Ascending aorta (tissue), 2 donors: ENCODE data around the gene TGM5. TPM values are rescaled to one million over a fixed set of nuclear protein-coding genes. Genes with fewer than 3 reads are reported as not detected.

ENCODE experiments used
- DNase-seq, 2 donors: peaks; one replicate each; pipeline ENCODE4 v3.0.0-alpha.2; 2019; ENCODE audit warnings: low spot score in 2 of 2
- H3K27ac ChIP-seq, 2 donors: fragments of 200-600 bp; sonication (generic); one replicate each; pipeline ENCODE4 v1.5.1; 2016 to 2017; ENCODE audit warnings: mild to moderate bottlenecking in 1 of 2
- H3K27me3 ChIP-seq: fragments of 200-600 bp; sonication (generic); one replicate; pipeline ENCODE4 v1.5.1; 2017
- H3K36me3 ChIP-seq, 2 donors: fragments of 200-600 bp; sonication (generic); one replicate each; pipeline ENCODE4 v1.5.1; 2016
- H3K4me1 ChIP-seq, 2 donors: fragments of 200-600 bp; sonication (generic); one replicate each; pipeline ENCODE4 v1.5.1; 2016 to 2017; ENCODE audit warnings: mild to moderate bottlenecking in 1 of 2
- H3K4me3 ChIP-seq, 2 donors: fragments of 200-600 bp; sonication (generic); one replicate each; pipeline ENCODE4 v1.5.1; 2016 to 2017; ENCODE audit warnings: mild to moderate bottlenecking in 1 of 2
- H3K9me3 ChIP-seq, 2 donors: fragments of 200-600 bp; sonication (generic); one replicate each; pipeline ENCODE4 v1.5.1; 2016
- CTCF ChIP-seq, 3 experiments: fragments of 200-600 bp in 2 of 3; fragments of 450-650 bp in 1 of 3; sonication (generic) in 2 of 3; IDR thresholded peaks; one replicate each; pipeline ENCODE4 v1.5.1; 2016 to 2019; ENCODE audit warnings: antibody characterized with exemption in 3 of 3, mild to moderate bottlenecking in 1 of 3, moderate library complexity in 1 of 3
- intact Hi-C: fragments of 100-400 bp; cut with DNase I; formaldehyde crosslinking; loops from one replicate; pipeline ENCODE4 v1.15.1; 2023
- total RNA-seq: library from RNA; depleted of rRNA; stranded (reverse); fragments of >200 nt; gene quantifications from one replicate; pipeline ENCODE4 v1.1.0, GENCODE V29; 2016

TGM5 gene
- total RNA-seq, 1 donor from 2014 or later = not detected

- no peaks in the 10 kb centered on the region for H3K9me3 ChIP-seq
- intact Hi-C loops = no loop called here
- H3K4me1 ChIP-seq = no peaks in the 10 kb centered on the region
- DNase-seq = no peak
- no peaks in the 10 kb centered on the region for H3K27me3 ChIP-seq
- peaks cover 66 to 72% of the 10 kb centered on the region in 2 donors for H3K36me3 ChIP-seq
- no peak overlapping the region for H3K27ac ChIP-seq
- H3K4me3 ChIP-seq = no peak overlapping the region
- no peak for TF ChIP-seq CTCF (IDR thresholded peaks at IDR 0.05)
Measured at GRCh38 chr15:43194795-43195194, 71.9 kb downstream of the TGM5 start.

GRCh38 chr15:43193710-43194109 lies 73.0 kb downstream of the TGM5 start:
- Histone ChIP-seq H3K4me1 (no peaks in the 10 kb centered on the region), H3K27me3 (no peaks in the 10 kb centered on the region), H3K4me3 (no peak overlapping the region), H3K9me3 (no peaks in the 10 kb centered on the region), H3K27ac (no peak overlapping the region), H3K36me3 (peaks cover 72 to 81% of the 10 kb centered on the region in 2 donors)
- no peak for DNase-seq
- no peak for TF ChIP-seq CTCF (IDR thresholded peaks at IDR 0.05)
- intact Hi-C loops = no loop called here

DNA sequence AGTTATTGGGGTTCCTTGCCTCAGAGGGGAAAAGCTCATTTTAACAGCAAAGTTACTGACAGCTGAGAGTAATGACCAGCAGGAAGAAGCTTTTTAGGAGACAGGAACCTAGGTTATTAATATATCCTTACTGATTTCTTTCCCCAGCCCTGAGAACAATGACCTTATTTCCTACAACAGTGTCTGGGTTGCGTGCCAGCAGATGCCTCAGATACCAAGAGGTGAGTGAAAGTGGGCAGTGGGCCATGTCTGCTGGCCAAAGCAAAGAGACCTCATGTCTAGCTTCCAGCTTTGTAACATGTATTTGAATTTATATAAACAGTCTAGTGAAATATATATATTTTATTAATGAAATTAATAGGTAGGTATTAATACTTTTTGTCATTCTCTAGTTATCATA lies 76.5 kb downstream of the TGM5 start:
- peaks cover 0 to 13% of the 10 kb centered on the region in 2 donors for H3K4me1 ChIP-seq
- DNase-seq = no peak
- H3K9me3 ChIP-seq = no peaks in the 10 kb centered on the region
- no peak overlapping the region for H3K4me3 ChIP-seq
- TF ChIP-seq CTCF (IDR thresholded peaks at IDR 0.05) = no peak
- no peaks in the 10 kb centered on the region for H3K27me3 ChIP-seq
- intact Hi-C loops = no loop called here
- no peak overlapping the region for H3K27ac ChIP-seq
- H3K36me3 ChIP-seq = peaks cover 52 to 57% of the 10 kb centered on the region in 2 donors

DNA sequence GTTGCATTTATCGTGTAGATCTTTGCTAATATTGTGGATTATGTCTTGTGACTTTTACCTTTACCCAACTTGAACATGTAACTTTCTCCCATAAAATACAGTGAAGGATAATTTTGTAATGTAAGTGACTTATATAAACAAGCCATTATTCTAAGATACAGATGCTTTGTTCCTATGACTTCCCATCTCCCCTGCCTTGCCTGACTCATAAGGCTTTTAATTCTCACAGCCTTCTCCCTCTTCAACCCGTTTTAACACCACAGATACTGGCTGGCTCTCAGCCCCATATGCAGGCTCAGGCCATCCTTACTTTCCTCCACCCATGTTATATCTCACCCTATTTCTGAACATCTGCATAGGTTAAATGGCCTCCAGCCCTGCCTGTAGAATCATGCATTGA lies 77.4 kb downstream of the TGM5 start:
- Histone ChIP-seq H3K4me1 (peaks cover 0 to 13% of the 10 kb centered on the region in 2 donors), H3K36me3 (peaks cover 44 to 49% of the 10 kb centered on the region in 2 donors)

DNA sequence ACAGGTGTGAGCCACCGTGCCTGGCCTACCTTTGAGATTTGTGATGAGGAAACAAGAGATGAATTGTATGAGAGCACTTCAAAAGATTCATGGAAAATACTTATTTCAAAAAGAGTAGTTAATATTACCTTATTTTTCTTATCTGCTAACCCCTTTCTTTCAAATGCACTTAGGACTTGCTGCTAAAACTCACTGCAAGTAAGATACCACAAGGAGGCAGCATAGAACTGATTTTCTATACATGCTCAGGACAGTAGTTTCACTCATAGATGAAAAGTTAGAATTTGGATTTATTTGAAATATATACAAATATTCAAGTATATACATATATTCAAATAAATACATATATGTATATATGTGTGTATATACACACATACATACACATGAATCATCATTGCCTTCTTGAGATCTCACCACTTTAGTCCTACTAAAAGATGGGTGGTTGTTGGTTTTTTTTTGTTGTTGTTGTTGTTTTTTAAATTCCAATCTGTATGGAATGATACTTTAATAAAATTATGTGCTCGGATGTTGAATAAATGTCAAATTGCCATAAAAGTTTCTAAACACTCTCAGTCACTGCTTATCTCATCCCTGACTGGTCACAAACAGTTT lies 79.1 kb downstream of the TGM5 start:
- Histone ChIP-seq H3K4me3 (peak overlapping the region in 1 of 2 donors; percentile 95), H3K4me1 (peaks cover 0 to 13% of the 10 kb centered on the region in 2 donors), H3K27me3 (no peaks in the 10 kb centered on the region), H3K27ac (no peak overlapping the region), H3K36me3 (peaks cover 33 to 41% of the 10 kb centered on the region in 2 donors), H3K9me3 (no peaks in the 10 kb centered on the region)
- no peak for DNase-seq
- TF ChIP-seq CTCF (IDR thresholded peaks at IDR 0.05) = peak; percentile 17 to 61 (median 50)
- intact Hi-C loops = no loop called here

More for the DNA sequence above, 77.4 kb downstream of the TGM5 start:
- DNase-seq = no peak
- intact Hi-C loops = no loop called here
- Histone ChIP-seq H3K4me3 (no peak overlapping the region), H3K27ac (no peak overlapping the region), H3K9me3 (no peaks in the 10 kb centered on the region), H3K27me3 (no peaks in the 10 kb centered on the region)
- no peak for TF ChIP-seq CTCF (IDR thresholded peaks at IDR 0.05)

DNA sequence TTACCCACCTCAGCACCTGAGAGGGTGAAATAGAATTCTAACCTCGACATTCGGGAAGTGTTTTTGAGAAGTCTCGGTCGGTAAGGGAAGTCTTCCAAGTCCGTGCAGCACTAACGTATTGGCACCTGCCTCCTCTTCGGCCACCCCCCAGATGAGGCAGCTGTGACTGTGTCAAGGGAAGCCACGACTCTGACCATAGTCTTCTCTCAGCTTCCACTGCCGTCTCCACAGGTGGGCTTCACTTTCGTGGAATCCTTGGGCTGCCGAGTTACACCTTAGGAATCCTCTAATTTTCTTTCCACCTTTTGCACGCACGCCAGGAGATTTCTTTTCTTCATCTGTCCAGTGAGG lies 80.8 kb downstream of the TGM5 start:
- DNase-seq = no peak
- Histone ChIP-seq H3K36me3 (peaks cover 18 to 34% of the 10 kb centered on the region in 2 donors), H3K27me3 (no peaks in the 10 kb centered on the region), H3K9me3 (no peaks in the 10 kb centered on the region), H3K27ac (peak overlapping the region; percentile 96 to 97), H3K4me3 (peak overlapping the region; percentile 94 to 95), H3K4me1 (peaks cover 0 to 13% of the 10 kb centered on the region in 2 donors)
- intact Hi-C loops = no loop called here
- no peak for TF ChIP-seq CTCF (IDR thresholded peaks at IDR 0.05)
